ENCODE measurements around the gene ARL14EP. TPM values are rescaled to one million over a fixed set of nuclear protein-coding genes. Genes with fewer than 3 reads are reported as not detected.

The ARL14EP gene
- total RNA-seq, 1 donor from 2014 or later: 70.5 TPM

GRCh38 chr11:30326114-30326778 lies 3.3 kb downstream of the ARL14EP start:
- DNase-seq (ENCODE audit: low spot score in 2 of 2) (no peak), FAIRE-seq (no peak)

DNA sequence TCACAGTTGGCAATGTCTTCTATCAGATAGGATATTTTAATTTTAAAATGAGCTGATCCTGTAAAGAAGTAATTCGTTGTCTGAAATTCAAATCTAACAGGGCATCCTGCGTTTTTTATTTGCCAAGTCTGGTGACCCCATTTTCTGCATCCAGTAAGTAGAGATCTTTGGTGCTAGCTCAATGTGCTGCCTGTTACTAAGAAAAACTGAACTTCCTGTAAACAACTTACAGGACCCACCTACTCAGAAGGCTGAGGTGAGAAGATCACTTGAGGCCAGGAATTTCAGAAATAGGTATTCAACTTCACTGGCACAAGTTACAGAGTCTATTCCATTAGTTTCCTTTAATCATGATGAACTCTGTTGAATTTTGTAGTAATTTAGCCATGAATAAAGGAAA lies 4.0 kb downstream of the ARL14EP start:
- FAIRE-seq (no peak), DNase-seq (ENCODE audit: low spot score in 2 of 2) (no peak)

GRCh38 chr11:30328681-30329080 lies 5.8 kb downstream of the ARL14EP start:
- no peak for DNase-seq (ENCODE audit: low spot score in 2 of 2)
- FAIRE-seq: no peak

DNA sequence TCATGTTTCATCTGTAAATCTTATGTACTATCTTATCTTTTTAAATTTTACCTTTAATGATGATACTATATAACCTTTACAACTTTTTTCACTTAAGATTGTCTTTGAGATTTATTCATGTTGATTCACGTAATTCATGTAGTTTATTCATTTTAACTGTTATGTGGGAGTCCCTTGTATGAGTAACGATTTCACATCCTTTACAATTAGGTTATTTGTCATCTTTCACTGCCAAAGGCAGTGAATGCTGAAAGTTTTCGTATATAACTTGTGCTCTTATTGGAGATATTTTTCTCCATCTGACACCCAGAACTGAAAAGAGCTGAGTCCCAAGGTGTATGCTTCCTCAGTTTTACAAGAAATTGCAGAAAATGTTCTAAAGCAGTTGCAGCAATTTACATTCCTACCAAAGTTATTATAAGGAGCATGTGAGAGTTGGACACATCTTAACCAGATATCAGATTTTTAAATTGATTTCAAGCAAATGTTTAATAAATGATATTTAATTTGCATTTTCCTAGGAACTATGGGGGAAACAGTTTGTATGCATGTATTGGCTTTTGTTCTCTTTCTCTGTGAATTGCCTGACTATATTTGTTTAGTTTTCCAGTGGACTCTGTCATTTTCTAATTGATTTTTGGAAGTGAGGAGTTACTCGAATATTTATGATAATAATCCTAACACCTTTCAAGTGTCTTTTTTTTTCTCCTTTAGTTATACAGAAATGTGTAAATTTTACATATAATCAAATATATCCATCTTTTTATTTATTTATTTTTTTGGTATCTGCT lies 6.4 kb downstream of the ARL14EP start:
- DNase-seq (ENCODE audit: low spot score in 2 of 2) (no peak), FAIRE-seq (peak; percentile 3)

DNA sequence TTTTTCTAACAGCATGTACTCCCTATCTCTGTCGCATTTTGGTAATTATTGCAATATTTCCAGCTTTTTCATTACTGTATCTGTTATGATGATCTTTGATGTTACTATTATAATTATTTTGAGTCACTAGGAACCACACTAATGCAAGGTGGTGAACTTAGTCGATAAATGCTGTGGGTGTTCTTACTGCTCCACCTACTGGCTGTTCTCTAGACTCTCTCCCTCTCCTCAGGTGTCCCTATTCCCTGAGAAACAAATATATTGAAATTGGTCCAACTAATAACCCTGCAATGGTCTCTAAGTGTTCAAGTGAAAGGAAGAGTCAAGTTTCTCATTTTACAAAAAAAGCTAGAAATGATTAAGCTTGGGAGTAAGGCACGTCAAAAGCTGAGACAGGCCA lies 10.5 kb downstream of the ARL14EP start:
- DNase-seq (ENCODE audit: low spot score in 2 of 2) (no peak), FAIRE-seq (no peak)

DNA sequence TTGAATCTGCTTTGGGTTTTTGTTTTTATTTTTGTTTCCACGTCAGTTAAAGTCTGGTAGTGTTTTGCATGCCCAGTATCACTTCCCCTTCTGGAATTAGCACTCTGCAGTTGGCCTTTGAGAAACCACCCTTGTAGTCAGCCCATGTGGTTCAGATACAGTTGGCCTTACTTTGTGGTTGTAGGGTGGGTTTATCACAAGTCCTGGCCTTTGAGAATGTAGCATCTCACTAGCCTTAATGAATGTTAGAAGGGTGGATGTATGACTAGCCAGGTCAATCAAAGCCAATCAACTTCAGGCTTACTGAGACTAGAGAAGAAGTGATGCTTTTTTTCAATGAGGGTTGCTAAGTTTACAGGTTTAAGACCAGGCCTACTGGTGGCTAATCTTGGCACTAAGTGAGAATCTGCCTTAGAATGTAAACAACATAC lies 19.8 kb downstream of the ARL14EP start:
- no peak for FAIRE-seq
- no peak for DNase-seq (ENCODE audit: low spot score in 2 of 2)

- FAIRE-seq (no peak), DNase-seq (ENCODE audit: low spot score in 2 of 2) (no peak)
Measured at GRCh38 chr11:30344085-30344484, 21.2 kb downstream of the ARL14EP start.

- FAIRE-seq (no peak), DNase-seq (ENCODE audit: low spot score in 2 of 2) (no peak)
Measured at GRCh38 chr11:30345644-30346043, 22.7 kb downstream of the ARL14EP start.

- DNase-seq (ENCODE audit: low spot score in 2 of 2) (peak in 1 of 2 donors; percentile 28), FAIRE-seq (peak; percentile 94)
Measured at GRCh38 chr11:30346068-30346688, 23.3 kb downstream of the ARL14EP start.

DNA sequence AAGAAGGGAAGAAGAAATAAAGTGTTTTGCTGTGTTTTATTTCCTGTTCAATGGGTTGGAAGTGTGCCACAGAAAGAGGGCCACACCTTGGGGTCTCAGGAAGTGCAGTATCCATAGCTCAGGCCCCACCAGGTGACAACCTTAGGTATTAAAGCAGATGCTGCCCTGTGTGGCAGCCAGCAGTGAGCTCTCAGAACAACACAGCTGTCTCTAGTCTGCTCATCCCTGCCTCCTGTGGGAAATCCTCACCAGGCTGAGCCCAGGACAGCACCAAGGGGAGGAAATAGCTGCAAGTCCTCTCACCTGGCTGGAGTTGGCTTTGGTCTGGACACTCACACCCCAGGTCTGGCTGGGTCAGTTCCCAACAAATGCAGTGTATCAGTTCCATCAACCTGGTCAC lies 25.1 kb downstream of the ARL14EP start:
- DNase-seq (ENCODE audit: low spot score in 2 of 2) (no peak), FAIRE-seq (no peak)

GRCh38 chr11:30349885-30350284 lies 27.0 kb downstream of the ARL14EP start:
- DNase-seq (ENCODE audit: low spot score in 2 of 2) (no peak), FAIRE-seq (no peak)

- no peak for DNase-seq (ENCODE audit: low spot score in 2 of 2)
- no peak for FAIRE-seq
Measured at GRCh38 chr11:30350384-30350783, 27.5 kb downstream of the ARL14EP start.

- DNase-seq (ENCODE audit: low spot score in 2 of 2): no peak
- FAIRE-seq: no peak
Measured at GRCh38 chr11:30351061-30351460, 28.2 kb downstream of the ARL14EP start.

GRCh38 chr11:30356391-30356790 lies 33.5 kb downstream of the ARL14EP start:
- DNase-seq (ENCODE audit: low spot score in 2 of 2) (no peak), FAIRE-seq (no peak)

GRCh38 chr11:30357872-30358271 lies 35.0 kb downstream of the ARL14EP start:
- DNase-seq (ENCODE audit: low spot score in 2 of 2) (no peak), FAIRE-seq (no peak)

DNA sequence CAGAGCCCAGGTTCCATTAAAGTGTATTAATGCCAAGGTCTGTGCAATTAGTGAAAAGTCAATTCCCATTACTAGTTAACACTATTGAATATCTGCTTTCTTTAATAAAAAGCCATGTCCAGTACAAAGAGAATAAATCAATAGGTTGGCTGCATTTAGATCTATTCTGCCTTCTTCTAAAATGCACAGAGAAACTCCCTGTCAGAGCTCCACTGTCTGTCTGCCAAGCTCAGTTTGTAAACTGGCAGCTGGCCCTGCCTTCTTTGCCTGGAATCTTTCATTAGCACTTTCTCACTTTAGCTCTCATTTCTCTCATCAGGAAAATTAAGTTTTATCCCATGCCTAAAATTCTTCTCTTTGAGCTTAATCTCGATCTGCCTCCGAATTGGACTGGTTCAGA lies 35.6 kb downstream of the ARL14EP start:
- FAIRE-seq (no peak), DNase-seq (ENCODE audit: low spot score in 2 of 2) (no peak)

DNA sequence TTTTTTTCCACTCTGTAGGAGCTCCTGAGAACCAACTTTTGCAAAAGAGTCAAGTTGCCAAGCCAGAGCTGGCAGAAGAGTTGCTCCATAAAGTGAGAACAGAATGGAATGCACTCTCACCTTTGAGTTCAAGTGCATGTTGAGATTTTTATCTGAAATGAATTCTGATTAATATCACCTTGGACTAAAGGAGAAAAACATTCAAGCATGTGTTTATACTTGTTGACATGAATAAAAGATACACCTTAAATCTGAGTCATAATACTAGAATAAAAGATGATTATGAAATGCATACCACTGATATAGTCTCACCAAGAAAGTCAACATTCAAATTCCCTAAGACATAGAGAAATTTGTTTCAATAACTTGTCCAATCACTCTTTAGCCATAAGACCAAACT lies 37.8 kb downstream of the ARL14EP start:
- no peak for FAIRE-seq

GRCh38 chr11:30364139-30364836 lies 41.4 kb downstream of the ARL14EP start:
- FAIRE-seq (no peak), DNase-seq (ENCODE audit: low spot score in 2 of 2) (no peak)

More for the DNA sequence above, 37.8 kb downstream of the ARL14EP start:
- no peak for DNase-seq (ENCODE audit: low spot score in 2 of 2)

DNA sequence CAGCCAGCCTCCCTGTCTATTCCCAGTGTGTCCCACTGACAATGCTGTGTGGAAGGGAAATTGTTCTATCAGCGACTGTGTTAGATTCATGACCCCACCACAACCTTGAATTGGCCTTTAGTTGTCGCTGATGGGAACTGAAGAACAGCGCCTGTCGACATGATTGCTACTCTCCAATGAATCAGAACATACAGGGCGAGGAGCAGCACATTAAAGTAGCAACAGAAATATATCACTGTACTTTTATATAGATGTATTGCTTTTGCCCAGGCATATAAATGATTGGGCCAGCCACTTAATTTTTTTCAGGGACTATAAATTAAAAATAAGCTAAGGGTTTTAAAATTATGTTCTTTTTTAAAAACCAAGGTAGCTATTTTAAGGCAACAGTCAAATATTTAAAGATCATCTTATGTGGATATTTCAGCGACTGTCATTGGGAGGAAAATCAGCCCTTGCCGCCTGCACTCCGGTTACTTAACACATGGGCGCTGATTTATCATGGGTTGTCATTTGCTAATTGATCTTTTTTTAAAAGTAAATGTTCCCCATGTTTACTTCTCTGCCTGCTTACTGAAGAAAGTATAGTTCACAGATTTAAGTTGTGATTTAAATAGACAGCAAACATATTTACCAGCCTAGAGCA lies 42.1 kb downstream of the ARL14EP start:
- no peak for DNase-seq (ENCODE audit: low spot score in 2 of 2)
- FAIRE-seq: no peak

DNA sequence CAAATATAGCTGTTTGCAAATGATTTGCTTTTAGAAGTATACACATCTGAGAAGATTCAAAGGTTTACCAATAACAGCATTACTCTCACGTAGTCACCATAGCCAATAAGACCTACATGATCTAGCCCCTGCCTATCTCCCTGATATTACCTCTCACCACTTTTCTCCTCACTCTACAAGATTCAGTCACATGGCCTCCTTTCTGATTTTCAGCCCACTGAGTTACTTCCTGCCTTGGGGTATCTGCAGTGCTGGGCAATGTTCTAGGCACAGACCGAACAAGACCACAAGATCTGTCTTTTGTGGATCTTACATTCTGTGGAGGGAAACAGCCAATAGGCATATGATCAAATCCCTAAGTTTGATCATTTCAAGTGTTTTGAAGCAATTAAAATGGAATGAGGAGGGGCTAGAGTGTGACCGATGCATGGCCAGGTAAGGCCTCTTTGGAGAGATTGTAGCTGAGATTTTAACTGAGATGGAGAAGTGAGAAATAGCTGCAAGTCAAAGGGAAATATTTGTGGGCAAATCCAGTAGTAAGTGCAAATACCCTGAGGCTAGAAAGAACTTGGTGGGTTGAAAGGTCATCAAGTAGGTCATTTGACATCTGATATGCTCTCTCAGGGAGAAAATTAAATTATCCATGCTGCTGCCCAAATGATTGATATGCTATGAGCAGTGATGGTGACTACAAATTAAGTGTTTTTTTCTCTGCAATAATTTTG lies 43.1 kb downstream of the ARL14EP start:
- FAIRE-seq: no peak
- DNase-seq (ENCODE audit: low spot score in 2 of 2): no peak

All from frontal cortex (tissue), 4 donors.